Muscle layer of colon (tissue), 2 donors: Measurements from ENCODE around the gene PPP1R1C.

Experiments used
- H3K27ac ChIP-seq: one replicate; pipeline ENCODE4 v1.7.0; 2013; ENCODE audit warnings: low read depth, mild to moderate bottlenecking, low read length, moderate library complexity
- H3K27me3 ChIP-seq, 2 donors: one replicate each; pipeline ENCODE4 v1.7.0; 2013; ENCODE audit warnings: low read length in 2 of 2, mild to moderate bottlenecking in 2 of 2; ENCODE audit not compliant: insufficient read depth in 2 of 2, control insufficient read depth in 1 of 2
- H3K36me3 ChIP-seq: one replicate; pipeline ENCODE4 v1.7.0; 2013; ENCODE audit warnings: mild to moderate bottlenecking, low read length; ENCODE audit not compliant: insufficient read depth
- H3K4me1 ChIP-seq: one replicate; pipeline ENCODE4 v1.7.0; 2013; ENCODE audit warnings: mild to moderate bottlenecking, low read length; ENCODE audit not compliant: insufficient read depth
- H3K4me3 ChIP-seq, 2 donors: one replicate each; pipeline ENCODE4 v1.7.0; 2013; ENCODE audit warnings: low read length in 2 of 2, low read depth in 1 of 2, mild to moderate bottlenecking in 1 of 2, moderate library complexity in 1 of 2
- H3K9ac ChIP-seq: one replicate; pipeline ENCODE4 v1.7.0; 2013; ENCODE audit warnings: low read length
- H3K9me3 ChIP-seq: one replicate; pipeline ENCODE4 v1.7.0; 2013; ENCODE audit warnings: mild to moderate bottlenecking, low read length
- donor health status: abdominal sarcoma.
- donor health status: Adenocarcinoma of cecum.

The PPP1R1C gene, protein sequence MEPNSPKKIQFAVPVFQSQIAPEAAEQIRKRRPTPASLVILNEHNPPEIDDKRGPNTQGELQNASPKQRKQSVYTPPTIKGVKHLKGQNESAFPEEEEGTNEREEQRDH

DNA sequence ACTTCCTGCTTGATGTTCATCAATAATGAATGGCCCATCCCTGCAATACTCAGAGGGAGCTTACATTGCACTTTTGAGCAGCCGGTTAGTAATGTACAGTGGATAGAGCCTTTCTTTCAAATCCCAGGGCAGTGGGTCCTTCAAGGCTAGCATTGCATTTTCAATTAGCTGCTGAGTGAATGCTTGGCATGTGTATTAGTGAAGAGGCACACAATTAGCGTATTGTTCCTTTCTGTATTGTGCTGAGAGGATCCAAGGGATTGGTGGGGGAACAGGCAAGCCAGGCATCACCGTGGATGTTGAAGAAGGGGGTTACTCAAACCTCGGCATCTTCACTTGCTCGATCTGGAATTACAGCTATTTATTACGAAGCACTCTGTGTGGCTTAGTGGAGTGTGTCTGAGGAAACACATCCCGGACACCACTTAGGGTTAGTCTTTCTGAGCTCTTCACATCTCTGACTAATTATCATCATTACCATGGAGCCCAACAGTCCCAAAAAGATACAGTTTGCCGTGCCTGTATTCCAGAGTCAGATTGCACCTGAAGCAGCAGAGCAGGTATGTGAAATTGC is at the start of gene PPP1R1C:
Gene PPP1R1C, plus strand, starts transcription at position 222 of the 574 bp plus-strand sequence. Its CDS starts 258 bp downstream, at position 480.
- H3K27me3 ChIP-seq = no peaks in the 10 kb centered on the region
- no peak within 1 kb of the TSS for H3K4me3 ChIP-seq
- H3K27ac ChIP-seq = no peak within 1 kb of the TSS
- H3K9ac ChIP-seq = no peak within 1 kb of the TSS
- peaks cover 16% of the 10 kb centered on the region for H3K4me1 ChIP-seq
- H3K9me3 ChIP-seq = no peaks in the 10 kb centered on the region
- no peaks in the 10 kb centered on the region for H3K36me3 ChIP-seq

DNA sequence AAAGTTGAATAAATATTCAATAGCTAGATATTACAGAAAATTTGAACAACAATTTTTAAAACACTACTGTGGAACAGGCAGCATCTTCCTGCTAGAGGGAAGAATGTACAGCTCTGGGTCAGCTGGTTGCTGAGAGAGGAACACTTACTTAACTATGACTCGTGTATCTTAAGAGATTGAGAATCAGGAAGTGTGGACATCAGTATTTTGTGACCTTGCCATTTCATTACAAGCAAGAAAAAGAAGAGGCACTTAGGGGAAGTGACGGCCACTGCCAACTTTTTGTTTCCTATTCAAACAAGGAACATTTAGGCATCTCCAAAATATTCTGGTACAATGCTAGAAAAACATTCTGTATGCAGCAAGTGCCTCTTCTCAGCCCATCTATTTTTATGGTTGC is 48.2 kb upstream of the PPP1R1C start:
- no peak overlapping the region for H3K4me3 ChIP-seq
- H3K27ac ChIP-seq = no peak overlapping the region
- H3K4me1 ChIP-seq = no peaks in the 10 kb centered on the region

DNA sequence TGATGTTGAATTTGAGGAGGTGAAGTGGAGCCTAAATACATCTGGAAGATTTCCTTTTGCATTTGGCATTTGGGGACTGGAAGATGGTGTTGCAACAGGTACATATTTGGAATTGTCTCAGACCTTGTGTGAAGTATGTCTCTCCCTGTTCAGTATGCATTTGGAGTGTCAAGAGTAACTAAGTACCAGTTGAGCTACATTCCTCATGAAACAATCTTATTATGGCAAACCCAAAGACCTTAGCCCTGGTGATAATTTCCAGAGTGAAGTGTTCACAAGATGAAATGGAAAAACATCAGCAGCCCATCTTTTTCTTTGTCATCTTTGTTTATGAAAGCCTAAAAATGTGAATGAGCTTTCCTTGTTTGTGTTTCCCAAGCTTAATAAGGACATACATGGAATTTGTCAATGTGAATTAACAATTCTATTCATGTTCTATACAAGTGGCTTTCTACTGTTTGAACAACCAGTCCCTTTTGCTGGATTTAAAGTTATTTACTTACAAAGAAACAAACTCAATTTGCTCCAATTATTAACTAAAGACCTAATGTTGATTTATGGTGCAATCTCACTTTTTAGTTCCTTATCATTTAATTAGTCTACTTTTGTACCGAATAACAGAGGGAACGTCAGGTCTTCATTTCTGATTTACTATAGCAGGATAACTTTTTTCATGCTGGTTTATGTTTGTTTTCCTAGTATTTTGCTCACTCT is 42.1 kb upstream of the PPP1R1C start:
- Histone ChIP-seq H3K27ac (no peak overlapping the region), H3K27me3 (no peaks in the 10 kb centered on the region), H3K36me3 (no peaks in the 10 kb centered on the region), H3K4me1 (no peaks in the 10 kb centered on the region), H3K9ac (no peak overlapping the region), H3K4me3 (no peak overlapping the region), H3K9me3 (no peaks in the 10 kb centered on the region)

More for the DNA sequence above, 48.2 kb upstream of the PPP1R1C start:
- Histone ChIP-seq H3K9ac (no peak overlapping the region), H3K9me3 (no peaks in the 10 kb centered on the region), H3K36me3 (no peaks in the 10 kb centered on the region), H3K27me3 (no peaks in the 10 kb centered on the region)

DNA sequence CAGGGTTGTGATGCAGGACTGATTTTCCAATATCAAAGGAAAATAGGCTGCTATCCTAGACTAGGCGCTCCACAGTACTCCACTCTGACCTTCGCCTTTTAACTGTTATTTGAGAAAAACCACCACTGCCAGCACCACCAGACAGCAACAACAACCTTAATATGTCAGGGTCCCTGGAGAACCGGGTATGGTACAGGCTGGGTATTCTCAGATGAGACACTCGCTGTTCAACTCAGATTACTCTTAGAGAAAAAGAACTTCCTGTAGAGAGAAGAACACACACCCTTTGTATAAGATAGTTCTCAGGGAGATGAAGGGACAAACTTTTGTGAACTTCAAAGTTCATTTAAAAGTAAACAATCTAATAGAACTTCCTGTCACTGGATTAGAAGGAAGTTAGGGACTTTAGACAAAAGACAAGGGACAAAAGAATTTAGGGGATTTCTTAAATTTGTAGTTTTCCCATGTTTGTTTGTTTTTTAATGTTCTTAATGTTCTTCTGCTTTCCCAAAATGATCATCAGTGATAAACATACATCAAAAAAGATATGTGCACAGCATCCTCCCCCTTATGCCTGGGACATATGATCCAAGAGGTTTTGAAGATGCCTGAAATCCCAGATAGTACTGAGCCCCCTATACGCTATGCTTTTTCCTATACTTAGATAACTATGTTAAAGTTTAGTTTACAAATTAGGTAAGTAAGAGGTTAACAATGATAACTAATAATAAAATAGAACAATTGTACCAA is 41.3 kb upstream of the PPP1R1C start:
- no peaks in the 10 kb centered on the region for H3K36me3 ChIP-seq
- H3K9ac ChIP-seq = no peak overlapping the region
- H3K27ac ChIP-seq = no peak overlapping the region
- H3K9me3 ChIP-seq = no peaks in the 10 kb centered on the region
- H3K4me1 ChIP-seq = no peaks in the 10 kb centered on the region
- H3K27me3 ChIP-seq = no peaks in the 10 kb centered on the region
- no peak overlapping the region for H3K4me3 ChIP-seq

DNA sequence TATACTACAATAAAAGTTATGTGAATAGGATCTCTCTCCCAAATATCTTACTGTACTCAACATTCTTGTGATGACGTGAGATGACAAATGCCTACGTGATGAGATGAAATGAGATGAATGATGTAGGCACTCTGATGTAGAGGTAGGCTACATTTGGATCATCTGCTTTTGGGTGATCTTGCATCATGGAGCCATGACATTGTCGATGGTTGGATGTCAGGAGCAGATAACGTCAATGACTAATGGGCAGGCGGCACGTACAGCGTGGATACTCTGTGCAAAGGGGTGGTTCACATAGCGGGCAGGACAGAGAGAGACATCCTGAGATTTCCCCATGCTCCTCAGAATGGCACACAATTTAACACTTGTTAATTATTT is 40.8 kb upstream of the PPP1R1C start:
- no peaks in the 10 kb centered on the region for H3K9me3 ChIP-seq
- H3K27ac ChIP-seq = no peak overlapping the region
- H3K4me1 ChIP-seq = no peaks in the 10 kb centered on the region
- no peaks in the 10 kb centered on the region for H3K27me3 ChIP-seq
- no peak overlapping the region for H3K4me3 ChIP-seq
- H3K36me3 ChIP-seq = no peaks in the 10 kb centered on the region
- H3K9ac ChIP-seq = no peak overlapping the region

DNA sequence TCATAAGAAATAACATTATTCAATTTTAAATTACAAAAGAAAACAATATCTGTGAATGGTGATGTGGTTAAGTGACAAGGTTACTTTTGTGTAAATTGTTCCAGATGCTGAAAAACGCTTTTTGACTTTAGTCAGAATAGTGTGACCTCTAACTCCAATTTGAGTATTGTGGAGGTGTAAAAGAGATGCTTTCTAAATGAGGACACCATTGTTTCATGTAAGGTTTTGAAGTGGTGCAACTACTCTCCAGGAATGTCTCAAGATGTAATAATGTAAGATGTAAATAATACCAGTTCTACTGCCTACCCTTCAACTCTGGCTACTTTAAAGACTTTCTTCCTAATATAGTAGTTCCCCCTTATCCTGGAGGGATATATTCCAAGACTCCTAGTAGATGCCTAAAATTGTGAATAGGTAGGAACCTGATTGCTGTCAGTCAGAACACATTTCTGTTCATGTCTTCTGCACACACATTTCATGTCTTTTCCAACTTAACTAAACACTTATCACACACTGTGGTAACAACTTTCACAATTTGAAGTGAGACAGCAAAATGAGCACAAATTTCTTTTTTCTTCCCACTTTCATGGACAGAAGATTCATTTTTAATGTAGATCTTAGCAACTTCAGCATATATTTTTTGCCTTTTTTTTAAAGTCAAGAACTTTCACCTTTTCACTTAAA is 39.1 kb upstream of the PPP1R1C start:
- Histone ChIP-seq H3K27ac (no peak overlapping the region), H3K4me1 (no peaks in the 10 kb centered on the region), H3K9me3 (no peaks in the 10 kb centered on the region), H3K27me3 (no peaks in the 10 kb centered on the region), H3K9ac (no peak overlapping the region), H3K4me3 (no peak overlapping the region), H3K36me3 (no peaks in the 10 kb centered on the region)

DNA sequence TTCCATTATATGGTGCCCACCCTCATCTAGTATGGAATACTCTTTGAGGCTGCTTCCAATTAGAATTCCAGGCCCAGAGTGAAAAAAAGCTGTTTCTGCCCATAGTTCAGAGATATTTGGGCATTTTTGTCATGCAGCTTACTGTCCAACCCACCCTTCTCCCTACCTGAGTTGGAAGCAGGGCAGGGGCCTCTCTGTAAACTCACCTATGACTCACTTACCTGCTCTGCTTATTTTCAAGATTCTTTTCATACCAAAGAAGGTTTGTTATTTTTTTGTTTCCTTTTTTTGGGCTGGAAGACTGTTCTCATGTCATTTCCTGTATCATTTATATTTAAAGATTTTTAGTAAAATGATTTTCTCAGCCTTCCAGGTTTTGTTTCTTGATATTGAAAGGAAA is 38.4 kb upstream of the PPP1R1C start:
- Histone ChIP-seq H3K9ac (no peak overlapping the region), H3K4me3 (no peak overlapping the region), H3K27ac (no peak overlapping the region), H3K36me3 (no peaks in the 10 kb centered on the region), H3K9me3 (no peaks in the 10 kb centered on the region), H3K27me3 (no peaks in the 10 kb centered on the region), H3K4me1 (no peaks in the 10 kb centered on the region)

DNA sequence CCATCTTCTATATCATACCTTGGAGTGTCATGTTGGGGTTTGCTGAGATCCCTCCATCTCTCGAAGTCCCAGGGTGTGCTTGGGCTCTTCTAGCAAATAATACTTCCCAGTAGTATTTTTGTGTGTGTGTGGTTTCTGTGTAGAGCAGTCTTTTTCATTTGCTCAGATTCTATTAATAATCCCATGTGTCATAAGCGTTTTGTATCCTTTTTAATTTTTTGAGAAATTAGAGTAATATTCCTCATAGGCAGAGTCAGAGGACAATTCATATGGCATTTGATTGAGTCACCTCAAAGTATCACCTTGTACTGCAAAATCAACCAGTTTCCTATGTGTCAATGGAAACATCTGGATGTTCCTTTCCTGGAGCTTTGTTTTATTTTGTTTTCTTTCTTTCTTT is 37.4 kb upstream of the PPP1R1C start:
- H3K27me3 ChIP-seq = no peaks in the 10 kb centered on the region
- no peak overlapping the region for H3K27ac ChIP-seq
- H3K4me1 ChIP-seq = no peaks in the 10 kb centered on the region
- H3K9ac ChIP-seq = no peak overlapping the region
- no peaks in the 10 kb centered on the region for H3K9me3 ChIP-seq
- H3K4me3 ChIP-seq = no peak overlapping the region
- no peaks in the 10 kb centered on the region for H3K36me3 ChIP-seq

DNA sequence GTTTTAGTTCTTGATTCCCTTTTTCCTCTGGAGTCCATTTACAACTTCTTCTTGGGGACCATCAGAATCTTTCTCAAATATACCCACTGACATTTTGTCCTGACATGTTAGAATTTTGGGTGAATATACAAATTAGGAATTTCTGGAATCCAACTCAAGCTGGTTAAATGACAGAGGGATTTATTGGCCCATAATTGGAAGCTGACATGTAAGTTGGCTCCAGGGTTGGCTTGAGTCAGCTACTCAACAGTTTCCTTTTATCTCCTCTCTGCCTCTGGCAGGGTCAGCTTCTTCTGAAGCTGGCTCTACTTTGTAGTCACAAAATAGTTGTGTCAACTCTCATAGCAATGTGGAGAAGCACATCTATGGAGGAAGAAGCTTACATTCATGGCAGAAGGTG is 36.6 kb upstream of the PPP1R1C start:
- Histone ChIP-seq H3K4me1 (no peaks in the 10 kb centered on the region), H3K27me3 (no peaks in the 10 kb centered on the region), H3K27ac (no peak overlapping the region), H3K9ac (no peak overlapping the region), H3K4me3 (no peak overlapping the region), H3K36me3 (no peaks in the 10 kb centered on the region), H3K9me3 (no peaks in the 10 kb centered on the region)

DNA sequence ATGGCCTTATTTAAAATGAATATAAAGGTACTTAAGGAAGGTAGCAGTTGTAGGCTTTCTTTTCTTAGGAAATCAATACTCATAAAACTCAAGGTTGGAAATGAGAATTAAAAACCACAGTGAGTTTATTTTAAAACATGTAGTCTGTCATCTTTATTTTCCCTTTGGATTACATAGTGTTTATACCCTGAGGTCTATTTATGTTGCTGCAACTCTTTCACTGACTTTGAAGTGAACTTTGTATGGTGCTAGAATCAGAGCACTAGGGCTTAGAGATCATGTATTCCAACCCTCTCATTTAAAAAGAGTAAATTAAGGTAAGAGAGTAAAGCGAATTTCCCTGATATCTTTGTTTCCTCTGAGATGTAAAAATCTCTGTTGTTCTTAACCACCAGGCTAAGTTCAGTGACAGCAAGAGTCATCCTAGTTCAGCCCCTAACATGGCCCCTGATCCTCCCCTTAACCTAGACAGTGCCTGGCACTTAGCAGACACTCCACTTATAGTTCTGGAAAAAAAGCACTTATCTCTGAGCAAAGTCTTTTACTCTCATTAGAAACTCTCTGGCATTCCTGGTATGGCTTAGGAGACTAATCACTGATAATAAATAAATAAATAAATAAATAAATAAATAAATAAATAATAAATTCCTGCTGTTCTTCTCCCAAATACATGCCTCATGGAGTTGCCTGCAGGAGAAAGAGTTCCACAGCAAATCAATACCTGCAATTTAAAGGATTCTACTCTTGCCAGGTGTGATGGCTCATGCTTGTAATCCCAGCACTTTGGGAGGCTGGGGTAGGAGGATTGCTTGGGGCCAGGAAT is 33.0 kb upstream of the PPP1R1C start:
- no peak overlapping the region for H3K27ac ChIP-seq
- H3K36me3 ChIP-seq = no peaks in the 10 kb centered on the region

More for the DNA sequence above, 33.0 kb upstream of the PPP1R1C start:
- Histone ChIP-seq H3K4me3 (no peak overlapping the region), H3K4me1 (no peaks in the 10 kb centered on the region), H3K27me3 (no peaks in the 10 kb centered on the region), H3K9me3 (no peaks in the 10 kb centered on the region), H3K9ac (no peak overlapping the region)
